Right forelimb (tissue), 1 donor: ENCODE results near the gene PLXNB3.

Experiments
- DNase-seq: peaks from one replicate; pipeline ENCODE4 v3.0.0-alpha.2; 2018

Gene PLXNB3

DNA sequence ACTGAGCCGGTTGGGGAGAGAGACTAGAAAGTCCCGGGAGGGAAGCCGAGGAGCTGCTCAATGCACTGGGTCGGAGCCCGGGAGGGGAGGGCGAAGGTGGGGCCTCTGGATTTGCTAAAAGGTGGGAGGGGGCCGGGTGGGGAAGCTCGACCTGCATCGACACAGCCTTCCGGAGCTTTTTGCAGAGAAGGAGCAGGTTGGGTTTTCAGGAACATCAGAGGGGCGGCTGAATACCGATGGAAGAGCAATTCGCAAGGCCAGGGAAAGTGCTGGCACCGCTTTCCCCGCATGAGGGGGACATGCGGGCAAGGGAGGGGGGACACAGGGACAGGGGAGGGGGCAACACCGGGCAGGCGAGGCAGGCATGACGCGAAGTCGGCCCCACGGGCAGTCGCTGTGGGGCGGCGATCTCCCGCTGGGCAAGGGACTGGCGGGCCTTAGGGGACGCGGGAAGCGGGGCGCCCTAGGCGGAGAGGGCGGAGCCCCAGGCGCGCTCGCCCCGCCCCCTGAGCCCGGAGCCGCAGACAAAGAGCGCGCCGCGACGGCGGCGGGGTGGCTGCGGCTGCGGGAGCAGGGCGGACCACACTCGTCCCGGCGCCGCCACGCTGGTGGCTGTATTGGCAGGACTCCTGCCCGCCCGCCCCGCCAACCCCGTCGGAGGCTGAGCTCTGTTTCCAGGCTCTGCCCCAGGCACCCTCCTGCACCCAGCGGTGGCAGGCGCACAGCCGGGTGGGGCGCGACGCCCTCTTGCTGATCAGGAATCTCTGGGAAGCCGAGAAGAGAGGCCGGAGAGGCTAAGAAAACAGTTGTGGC, 54.7 kb downstream of the PLXNB3 start:
- peak; percentile 51 for DNase-seq

DNA sequence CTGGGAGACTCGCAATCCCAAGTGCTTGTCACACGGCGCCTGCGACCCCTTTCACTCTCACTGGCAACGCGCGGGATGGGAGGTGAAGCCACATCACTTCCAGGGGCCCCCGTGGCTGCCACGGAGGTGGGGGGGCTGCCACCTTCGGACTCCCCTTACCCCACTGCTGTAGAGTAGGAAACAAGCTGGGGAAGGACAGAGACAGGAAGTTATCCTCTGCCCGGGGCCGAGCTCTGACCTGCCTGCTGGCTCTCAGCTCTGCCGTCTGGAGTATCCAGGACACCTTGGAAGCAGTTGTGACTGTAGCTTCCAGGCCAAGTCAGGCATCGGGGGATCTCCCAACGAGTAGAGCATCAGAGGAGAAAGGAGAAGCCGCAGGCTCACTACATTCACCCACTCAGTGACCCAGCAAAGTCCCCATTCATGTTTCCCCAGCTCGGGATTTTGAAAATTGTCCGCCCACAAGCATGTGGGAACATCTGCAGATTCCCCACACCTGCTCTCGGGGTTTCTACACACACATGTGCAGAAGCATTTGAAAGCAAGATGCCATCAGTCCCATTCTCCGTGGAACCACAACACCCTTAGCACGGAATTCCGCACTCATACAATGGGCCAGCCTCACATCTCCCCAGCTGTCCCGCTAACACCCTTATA, 55.5 kb downstream of the PLXNB3 start:
- DNase-seq = no peak

DNA sequence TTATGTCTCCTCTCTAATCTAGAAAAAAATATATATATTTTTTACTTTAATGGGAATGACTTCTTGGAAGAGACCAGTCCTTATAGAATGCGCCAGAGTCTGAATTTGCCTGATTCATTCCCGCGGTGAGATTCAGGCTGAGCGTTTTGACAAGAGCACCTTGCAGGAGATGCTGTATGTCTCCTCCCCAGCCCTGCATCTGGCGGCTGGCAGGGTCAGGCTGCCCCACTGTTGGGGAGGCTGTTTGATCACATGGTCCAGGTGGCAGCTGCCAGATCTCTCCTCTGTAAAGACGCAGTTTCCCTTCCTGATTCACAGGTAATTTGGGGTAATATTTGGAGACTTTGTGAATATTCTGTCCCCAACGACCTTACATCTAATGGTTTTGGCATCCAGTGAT, 56.6 kb downstream of the PLXNB3 start:
- DNase-seq = no peak

DNA sequence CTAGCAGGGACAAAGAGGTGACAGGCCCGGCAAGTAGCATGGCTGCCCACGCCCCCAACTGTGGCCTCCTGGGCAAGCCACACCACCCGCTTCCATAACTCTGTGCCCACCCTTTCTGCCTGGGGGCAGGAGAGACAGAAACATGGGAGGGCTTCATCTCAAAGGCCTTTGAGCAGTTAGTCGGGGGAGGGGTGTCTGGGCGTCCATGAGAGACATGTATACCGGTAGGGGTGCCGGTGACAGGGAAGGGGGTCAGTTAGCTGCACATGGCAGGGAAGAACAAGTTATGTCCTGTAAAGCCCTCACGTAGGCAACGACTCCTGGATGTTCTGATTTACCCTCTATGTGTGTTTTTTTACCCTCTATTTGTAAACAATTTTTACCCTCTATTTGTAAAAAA, 57.0 kb downstream of the PLXNB3 start:
- no peak for DNase-seq

DNA sequence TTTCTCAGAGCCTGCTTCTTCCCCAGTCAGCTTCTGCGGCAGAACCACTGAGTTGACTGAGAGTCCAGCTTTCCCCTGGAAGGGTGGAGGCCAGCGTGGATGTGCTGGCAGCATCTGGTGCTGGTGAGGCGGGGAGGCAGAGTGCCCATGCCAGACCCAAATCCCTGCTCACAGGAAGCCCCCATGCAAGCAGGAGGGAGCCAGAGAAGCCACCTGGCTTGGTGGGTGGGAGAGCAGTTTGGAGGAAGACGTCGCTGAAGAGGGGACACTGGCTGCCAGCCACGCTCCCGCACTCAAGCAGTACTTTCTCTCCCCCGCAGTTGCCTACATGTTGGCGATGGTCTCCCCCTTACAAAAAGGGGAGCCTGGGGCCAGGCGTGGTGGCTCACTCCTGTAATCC, 60.3 kb downstream of the PLXNB3 start:
- no peak for DNase-seq

DNA sequence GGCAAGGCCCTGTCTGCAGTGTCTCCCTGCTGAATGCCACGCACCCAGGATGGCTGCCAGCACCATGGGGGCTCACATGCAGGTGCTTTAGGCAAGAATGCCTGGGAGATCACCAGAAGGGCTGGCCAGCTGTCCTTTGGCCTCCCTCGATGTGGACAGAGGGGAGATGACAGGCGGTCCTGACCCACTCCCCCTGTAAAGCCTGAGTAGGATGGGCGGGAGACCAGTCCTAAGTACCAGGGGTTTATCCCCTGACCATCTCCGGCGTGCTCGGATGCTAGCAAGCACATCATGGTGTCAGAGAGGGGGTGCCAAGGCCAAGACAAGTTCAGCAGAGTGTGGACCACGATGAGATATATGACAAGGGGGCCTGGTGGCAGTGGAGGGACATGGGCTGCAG, 61.0 kb downstream of the PLXNB3 start:
- no peak for DNase-seq
